GM12801 (cell line): Measurements from ENCODE around the gene KLHL17.

ENCODE experiments used
- TF ChIP-seq, protein P1 (sequence below): IDR thresholded peaks from one replicate; pipeline ENCODE4 v1.5.1; 2011; ENCODE audit warnings: control low read depth; ENCODE audit not compliant: insufficient read length; ENCODE audit errors: extremely low read depth

The KLHL17 gene

DNA sequence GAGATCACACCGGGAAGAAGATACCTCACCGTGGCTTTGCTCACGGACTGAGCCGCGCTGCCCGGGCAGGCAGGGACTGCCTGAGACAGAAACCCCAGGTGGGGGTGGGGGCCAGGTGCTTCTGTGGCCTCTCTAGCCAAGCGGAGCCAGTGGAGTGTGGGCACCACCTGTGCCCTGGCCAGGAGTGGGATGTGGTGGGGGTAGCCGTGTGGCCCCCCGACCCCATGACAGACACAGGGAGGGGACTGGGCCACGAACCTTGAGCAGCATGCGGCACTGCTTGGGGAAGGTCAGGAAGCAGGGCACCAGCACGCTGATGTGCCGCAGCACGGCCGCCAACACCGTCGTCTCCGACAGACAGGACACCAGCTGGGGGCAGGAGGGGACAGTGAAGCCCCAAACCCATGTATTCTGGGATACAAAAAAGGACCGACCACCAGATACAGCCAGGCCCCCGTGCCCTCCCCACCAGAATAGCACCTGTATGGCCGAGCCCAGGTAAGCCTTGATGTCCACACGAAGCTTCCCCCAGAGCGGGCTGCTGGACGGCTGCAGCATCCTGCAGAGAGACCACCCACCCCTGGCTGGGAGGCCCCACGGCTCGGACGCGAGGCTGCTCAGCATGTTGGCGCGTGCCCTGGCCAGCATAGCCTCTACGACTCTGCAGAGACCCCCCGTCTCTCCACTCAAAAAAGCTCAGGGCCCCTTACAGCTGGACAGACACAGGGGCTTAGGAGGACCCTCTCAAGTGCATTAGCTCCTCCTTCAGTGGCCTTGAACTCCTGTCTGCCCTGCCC, 6.7 kb upstream of the KLHL17 start:
- TF ChIP-seq, protein P1, sequence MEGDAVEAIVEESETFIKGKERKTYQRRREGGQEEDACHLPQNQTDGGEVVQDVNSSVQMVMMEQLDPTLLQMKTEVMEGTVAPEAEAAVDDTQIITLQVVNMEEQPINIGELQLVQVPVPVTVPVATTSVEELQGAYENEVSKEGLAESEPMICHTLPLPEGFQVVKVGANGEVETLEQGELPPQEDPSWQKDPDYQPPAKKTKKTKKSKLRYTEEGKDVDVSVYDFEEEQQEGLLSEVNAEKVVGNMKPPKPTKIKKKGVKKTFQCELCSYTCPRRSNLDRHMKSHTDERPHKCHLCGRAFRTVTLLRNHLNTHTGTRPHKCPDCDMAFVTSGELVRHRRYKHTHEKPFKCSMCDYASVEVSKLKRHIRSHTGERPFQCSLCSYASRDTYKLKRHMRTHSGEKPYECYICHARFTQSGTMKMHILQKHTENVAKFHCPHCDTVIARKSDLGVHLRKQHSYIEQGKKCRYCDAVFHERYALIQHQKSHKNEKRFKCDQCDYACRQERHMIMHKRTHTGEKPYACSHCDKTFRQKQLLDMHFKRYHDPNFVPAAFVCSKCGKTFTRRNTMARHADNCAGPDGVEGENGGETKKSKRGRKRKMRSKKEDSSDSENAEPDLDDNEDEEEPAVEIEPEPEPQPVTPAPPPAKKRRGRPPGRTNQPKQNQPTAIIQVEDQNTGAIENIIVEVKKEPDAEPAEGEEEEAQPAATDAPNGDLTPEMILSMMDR, result no peak

DNA sequence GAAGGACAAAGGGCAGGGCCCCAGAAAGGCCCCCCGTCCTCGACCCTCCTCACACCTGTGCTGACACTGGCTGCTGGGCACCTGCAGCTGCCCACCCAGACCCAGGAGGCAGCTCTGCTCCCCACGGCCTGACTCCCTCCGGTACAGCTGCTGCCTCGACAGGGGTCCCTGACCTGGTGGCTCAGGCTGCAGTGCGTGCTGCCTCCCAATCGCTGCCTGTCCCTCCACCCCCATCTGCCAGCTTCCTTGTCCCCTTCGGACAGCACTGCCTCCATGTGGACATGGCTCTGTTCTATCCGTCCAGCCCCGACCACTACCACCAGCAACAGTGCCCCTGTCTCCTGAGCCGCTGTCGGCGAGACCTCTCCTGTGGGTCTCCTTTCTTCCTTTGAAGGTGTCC, 5.5 kb upstream of the KLHL17 start:
- TF ChIP-seq, protein P1, result no peak

DNA sequence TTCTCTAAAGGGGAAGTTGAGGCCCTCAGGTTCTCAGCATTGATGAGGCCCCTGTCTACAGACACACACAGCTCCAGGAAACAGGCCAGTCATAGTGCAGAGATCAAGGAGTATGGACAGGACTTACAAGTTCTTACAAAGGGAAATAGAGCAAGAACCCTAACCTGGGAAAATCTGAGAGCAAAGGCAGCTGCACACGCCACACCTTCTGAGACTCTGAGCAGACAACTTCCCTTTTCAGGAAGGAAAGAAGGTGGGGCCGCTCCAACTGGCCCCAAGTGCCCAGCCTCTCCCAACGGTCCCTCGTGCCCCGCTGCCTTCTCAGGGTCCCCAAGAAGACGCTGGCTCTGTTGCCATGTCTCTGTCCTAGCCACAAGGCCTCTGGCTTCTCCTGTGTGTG, 4.9 kb upstream of the KLHL17 start:
- TF ChIP-seq, protein P1, result no peak

DNA sequence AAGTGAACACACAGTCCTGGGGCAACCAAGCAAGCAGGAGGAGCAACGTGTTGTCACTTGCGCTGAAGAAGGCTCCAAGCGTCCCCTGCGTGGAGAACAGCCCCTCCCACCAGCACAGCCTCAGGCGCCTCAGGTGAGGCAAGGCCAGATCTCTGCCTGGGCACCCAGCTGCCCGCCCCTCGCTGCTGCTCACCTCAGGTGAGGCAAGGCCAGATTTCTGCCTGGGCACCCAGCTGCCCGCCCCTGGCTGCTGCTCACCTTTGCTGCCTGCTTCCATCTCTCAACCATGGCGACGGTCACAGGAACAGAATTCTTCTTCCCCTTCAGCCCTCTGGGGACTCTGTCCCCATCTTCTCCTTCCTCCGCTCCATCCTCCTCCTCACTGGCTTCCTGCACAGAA, 3.7 kb upstream of the KLHL17 start:
- TF ChIP-seq, protein P1, result no peak

DNA sequence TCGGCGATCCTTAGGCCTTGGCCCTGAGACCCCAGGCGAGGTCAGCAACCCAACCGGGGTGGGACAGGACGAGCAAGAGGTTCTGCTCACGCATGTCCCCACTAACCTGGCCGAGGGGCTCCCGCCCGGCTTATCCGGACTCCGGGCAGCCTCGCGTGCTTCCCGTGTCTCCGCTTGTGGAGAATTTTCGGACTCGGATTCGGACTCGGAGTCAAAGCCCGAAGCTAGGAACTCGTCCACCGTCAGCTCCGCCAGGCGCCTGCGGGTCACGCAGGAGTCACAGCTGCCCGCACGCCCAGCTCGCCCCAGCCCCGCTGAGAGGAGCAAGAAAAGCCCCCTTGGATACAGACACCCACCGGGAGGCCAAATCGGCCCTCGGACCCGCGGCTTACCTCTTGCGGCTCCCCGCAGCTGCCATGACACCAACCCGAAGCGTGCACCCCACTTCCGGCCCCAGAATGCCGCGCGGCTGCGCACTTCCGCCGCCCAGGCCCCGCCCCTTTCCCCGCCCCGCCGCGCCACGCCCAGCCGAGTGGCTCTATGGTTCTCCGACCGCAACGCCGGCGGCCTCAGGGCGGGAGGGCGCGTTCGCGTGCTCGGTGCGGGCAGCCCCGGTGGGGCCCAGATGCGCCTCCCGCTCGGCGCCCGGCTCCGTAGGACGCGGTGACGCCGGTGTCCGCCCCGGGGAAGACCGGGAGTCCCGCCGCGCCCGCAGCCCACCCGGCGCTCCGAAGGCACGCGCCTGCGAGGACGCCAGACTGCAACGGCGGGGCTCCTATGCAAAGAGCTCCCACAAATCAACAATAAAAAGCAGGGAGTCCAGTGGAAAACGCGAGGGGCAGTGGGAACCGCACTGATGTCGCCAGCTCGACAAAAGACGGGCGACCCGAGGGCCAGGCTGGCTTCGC, 1.3 kb upstream of the KLHL17 start, which contains the start of gene NOC2L:
TSS of gene NOC2L (minus strand) at position 434 of the 908 bp plus-strand sequence. CDS start at position 418, 16 bp downstream.
- TF ChIP-seq, protein P1, result no peak

DNA sequence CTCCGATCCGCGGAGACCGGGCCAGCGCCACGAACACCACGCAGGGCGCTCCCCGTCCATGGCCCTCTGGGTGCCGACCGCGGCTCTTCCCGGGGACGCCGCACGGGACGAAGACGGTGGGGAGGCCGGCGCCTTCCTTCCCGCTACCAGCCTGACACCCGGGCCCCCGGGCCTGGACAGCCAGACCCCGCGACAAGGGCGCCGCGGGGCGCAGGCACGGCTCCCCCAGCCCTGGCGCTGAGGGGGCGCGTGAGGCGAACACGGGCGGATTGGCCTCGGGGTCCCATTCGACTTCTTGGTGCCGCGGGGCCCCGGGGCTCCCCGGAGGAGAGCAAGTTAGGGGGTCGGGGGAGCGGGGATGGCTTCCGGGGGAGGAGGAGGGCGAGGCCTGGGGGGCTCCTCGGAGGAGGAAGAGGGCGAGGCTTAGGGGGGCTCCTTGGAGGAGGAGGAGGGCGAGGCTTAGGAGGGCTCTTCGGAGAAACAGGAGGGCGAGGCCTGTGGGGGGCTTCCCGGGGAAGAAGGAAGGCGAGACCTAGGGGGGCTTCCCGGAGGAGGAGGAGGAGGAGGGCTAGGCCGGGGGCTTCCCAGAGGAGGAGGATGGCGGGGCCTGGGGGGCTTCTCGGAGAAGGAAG, 537 bp upstream of the KLHL17 start:
- TF ChIP-seq, protein P1, result no peak

DNA sequence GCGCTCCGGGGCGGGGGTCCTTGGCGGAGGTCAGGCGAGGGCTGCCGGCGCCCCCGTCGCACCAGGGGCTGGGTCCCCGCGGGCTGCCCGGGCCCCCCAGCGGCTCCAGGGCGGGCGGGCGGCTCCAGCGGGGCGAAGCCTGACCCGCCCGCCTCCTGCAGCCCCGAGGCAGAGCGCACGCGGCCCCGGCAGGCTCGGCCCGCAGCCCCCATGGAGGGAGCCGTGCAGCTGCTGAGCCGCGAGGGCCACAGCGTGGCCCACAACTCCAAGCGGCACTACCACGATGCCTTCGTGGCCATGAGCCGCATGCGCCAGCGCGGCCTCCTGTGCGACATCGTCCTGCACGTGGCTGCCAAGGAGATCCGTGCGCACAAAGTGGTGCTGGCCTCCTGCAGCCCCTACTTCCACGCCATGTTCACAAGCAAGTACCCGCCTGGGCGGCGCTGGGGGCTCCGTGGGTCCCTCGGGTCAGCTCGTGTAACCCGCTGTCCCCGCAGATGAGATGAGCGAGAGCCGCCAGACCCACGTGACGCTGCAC, 817 bp downstream of the KLHL17 start:
- TF ChIP-seq, protein P1, result no peak
